D721Med (cell line): ENCODE data around the gene NUP188.

Experiments used
- DNase-seq: peaks from one replicate; pipeline ENCODE4 v3.0.0; 2011; ENCODE audit warnings: low spot score; ENCODE audit not compliant: insufficient read length
- FAIRE-seq: peaks from 2 replicates; lab custom pipeline; 2011; peaks lifted over from hg19 to GRCh38; lab: Jason Lieb, UNC
- CTCF ChIP-seq: IDR thresholded peaks from 2 replicates; pipeline ENCODE4 v1.5.1; 2012; ENCODE audit warnings: mild to moderate bottlenecking, control low read depth; ENCODE audit not compliant: insufficient read depth; ENCODE audit errors: missing control alignments

Gene NUP188

DNA sequence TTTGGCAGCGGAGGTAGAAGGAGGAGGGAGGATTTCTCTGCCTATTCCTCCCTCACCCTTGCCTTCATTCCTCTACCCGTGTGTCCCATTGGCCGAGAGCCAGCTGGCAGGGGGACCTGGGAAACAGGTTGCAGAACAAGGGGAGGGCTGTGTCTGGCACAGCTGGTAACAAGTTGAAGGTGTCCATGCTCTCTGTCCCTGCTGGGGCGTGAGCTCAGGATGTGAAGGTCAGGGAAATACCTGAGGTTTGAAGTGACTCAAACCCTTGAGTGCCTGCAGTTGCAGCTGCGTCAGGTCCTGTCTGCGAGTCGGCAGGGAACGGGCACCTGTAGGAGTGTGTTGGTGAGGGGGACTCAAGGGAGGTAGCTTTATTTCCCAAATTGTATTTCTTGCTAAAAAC is 105.1 kb downstream of the NUP188 start:
- no peak for TF ChIP-seq CTCF
- no peak for DNase-seq
- FAIRE-seq = no peak

DNA sequence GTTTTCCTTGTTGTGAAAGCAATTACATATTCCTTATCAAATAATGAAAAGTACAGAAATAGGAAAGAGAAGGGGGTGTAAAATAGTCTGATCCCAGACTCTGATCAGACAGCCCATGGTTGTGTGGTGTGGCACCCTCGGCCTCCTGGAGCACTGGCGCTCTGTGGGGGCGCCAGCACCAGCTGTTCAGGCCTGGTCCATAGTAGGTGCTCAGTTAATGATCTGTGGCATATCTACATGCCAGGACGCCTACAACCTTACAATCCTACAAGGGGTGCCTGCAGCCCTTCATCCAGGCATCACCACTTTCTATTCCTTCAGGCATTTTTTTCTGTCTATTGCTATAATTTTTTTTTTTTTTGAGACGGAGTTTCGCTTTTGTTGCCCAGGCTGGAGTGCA is 105.5 kb downstream of the NUP188 start:
- DNase-seq (no peak), FAIRE-seq (no peak)
- no peak for TF ChIP-seq CTCF

DNA sequence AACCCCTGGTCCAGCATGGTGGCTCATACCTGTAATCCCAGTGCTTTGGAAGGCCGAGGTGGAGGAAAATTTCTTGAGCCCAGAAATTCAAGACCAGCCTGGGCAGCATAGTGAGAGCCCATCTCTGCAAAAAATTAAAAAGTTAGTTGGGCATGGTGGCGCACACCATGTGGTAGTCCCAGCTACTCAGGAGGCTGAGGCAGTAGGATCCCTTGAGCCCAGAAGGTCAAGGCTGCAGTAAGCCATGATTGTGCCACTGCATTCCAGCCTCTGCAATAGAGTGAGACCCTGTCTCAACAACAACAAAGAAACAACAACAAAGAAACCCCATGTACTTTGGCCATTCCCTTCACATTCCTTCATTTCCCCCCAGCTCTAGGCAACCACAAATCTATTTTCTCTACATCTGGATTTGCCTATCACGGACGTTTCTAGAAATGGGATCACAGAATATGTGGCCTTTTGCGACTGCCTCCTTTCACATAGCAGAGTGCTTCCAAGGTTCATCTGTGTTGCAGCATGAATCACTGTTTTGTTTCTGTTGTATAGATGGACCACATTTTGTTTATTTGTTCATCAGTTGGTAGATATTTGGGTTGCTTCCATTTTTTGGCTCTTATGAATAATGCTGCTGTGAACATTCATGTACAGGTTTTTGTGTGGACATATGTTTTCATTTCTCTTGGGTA is 106.8 kb downstream of the NUP188 start:
- no peak for TF ChIP-seq CTCF
- no peak for FAIRE-seq
- no peak for DNase-seq
